HG02943 (cell line): ENCODE measurements around the gene RUFY2.
A peak's percentile ranks its signal among the peaks of the same experiment; 100 is the strongest.
"Not testable (repeated sequence)": the region's sequence is repeated elsewhere in the genome, so short reads cannot be mapped to it uniquely, and the experiment has no call there.

Source experiments
- ATAC-seq: cut with Tn5 transposase; IDR thresholded peaks from one replicate; pipeline ENCODE4 v1.9.1; 2021; ENCODE audit warnings: mild to moderate bottlenecking, low read depth, moderate library complexity; ENCODE audit not compliant: unreplicated experiment

Gene RUFY2

GRCh38 chr10:68406815-68407548, at the start of gene RUFY2:
Gene RUFY2 (minus strand): TSS chr10:68407277. CDS start chr10:68407189, 88 bp downstream.
- peak; percentile 92 for ATAC-seq

GRCh38 chr10:68449698-68450097, 42.6 kb upstream of the RUFY2 start:
- ATAC-seq = not testable (repeated sequence)

GRCh38 chr10:68446179-68446578, 39.1 kb upstream of the RUFY2 start:
- no peak for ATAC-seq

GRCh38 chr10:68442971-68443370, 35.9 kb upstream of the RUFY2 start:
- no peak for ATAC-seq

- no peak for ATAC-seq
Observed at GRCh38 chr10:68440898-68441297, 33.8 kb upstream of the RUFY2 start.

- ATAC-seq = no peak
Observed at GRCh38 chr10:68435803-68436202, 28.7 kb upstream of the RUFY2 start.

GRCh38 chr10:68434657-68435056, 27.6 kb upstream of the RUFY2 start:
- no peak for ATAC-seq

GRCh38 chr10:68428396-68429104, 21.5 kb upstream of the RUFY2 start:
- ATAC-seq = no peak

GRCh38 chr10:68424454-68425014, 17.5 kb upstream of the RUFY2 start:
- no peak for ATAC-seq

GRCh38 chr10:68423522-68423921, 16.4 kb upstream of the RUFY2 start:
- no peak for ATAC-seq

- ATAC-seq = no peak
Observed at GRCh38 chr10:68419376-68419775, 12.3 kb upstream of the RUFY2 start.

GRCh38 chr10:68408898-68409518, 1.9 kb upstream of the RUFY2 start:
- ATAC-seq = no peak

GRCh38 chr10:68406111-68406814, 814 bp downstream of the RUFY2 start:
- ATAC-seq = peak; percentile 39

GRCh38 chr10:68403701-68404100, 3.4 kb downstream of the RUFY2 start:
- no peak for ATAC-seq

- no peak for ATAC-seq
Observed at GRCh38 chr10:68402276-68402675, 4.8 kb downstream of the RUFY2 start.

- ATAC-seq = no peak
Observed at GRCh38 chr10:68397005-68397404, 10.1 kb downstream of the RUFY2 start.

GRCh38 chr10:68385740-68386139, 21.3 kb downstream of the RUFY2 start:
- no peak for ATAC-seq

- no peak for ATAC-seq
Observed at GRCh38 chr10:68371604-68372003, 35.5 kb downstream of the RUFY2 start.

- no peak for ATAC-seq
Observed at GRCh38 chr10:68367121-68367520, 40.0 kb downstream of the RUFY2 start.

- ATAC-seq = no peak
Observed at GRCh38 chr10:68366600-68366999, 40.5 kb downstream of the RUFY2 start.

- ATAC-seq = no peak
Observed at GRCh38 chr10:68365611-68366010, 41.5 kb downstream of the RUFY2 start.
